HEK293 (cell line): ENCODE results near the gene MFAP5.

ENCODE experiments used
- CTCF ChIA-PET: fragments of 350-600 bp; formaldehyde crosslinking; extraction: SDS; loops from one replicate; lab custom pipeline; 2021; ENCODE audit warnings: antibody characterized with exemption; lab: Yijun Ruan, JAX
- POLR2A ChIA-PET: fragments of 300-600 bp; formaldehyde crosslinking; extraction: SDS; loops from one replicate; lab custom pipeline; 2020; ENCODE audit warnings: antibody characterized with exemption, inconsistent platforms; lab: Yijun Ruan, JAX
- H3K27ac ChIP-seq: fragments of 200-500 bp; sonication (Bioruptor generic); 2 replicates; pipeline ENCODE4 v1.5.1; 2014; ENCODE audit warnings: low read depth, low read length, control low read depth, inconsistent platforms; ENCODE audit errors: extremely low read depth
- H3K36me3 ChIP-seq, 2 experiments: fragments of 200-500 bp in 1 of 2; sonication (Bioruptor generic) in 1 of 2; 1 replicate in 1 of 2; 2 replicates in 1 of 2; pipeline ENCODE4 v1.5.1; 2014 to 2017; ENCODE audit warnings: inconsistent platforms in 2 of 2, low read length in 2 of 2; ENCODE audit not compliant: control insufficient read depth in 2 of 2, insufficient read depth in 1 of 2
- H3K4me1 ChIP-seq: fragments of 200-500 bp; sonication (Bioruptor generic); 2 replicates; pipeline ENCODE4 v1.5.1; 2014; ENCODE audit warnings: mild to moderate bottlenecking, low read length, inconsistent platforms; ENCODE audit not compliant: control insufficient read depth, insufficient read depth
- H3K4me3 ChIP-seq: 2 replicates; pipeline ENCODE4 v1.5.1; 2011; ENCODE audit warnings: low read depth, mild to moderate bottlenecking, control low read depth, low read length, moderate library complexity
- H3K9me3 ChIP-seq: fragments of 200-500 bp; sonication (Bioruptor generic); 2 replicates; pipeline ENCODE4 v1.5.1; 2014; ENCODE audit warnings: low read depth, low read length, inconsistent platforms; ENCODE audit not compliant: control insufficient read depth, insufficient read depth
- AEBP2 ChIP-seq: fragments of 450-650 bp; formaldehyde crosslinking; IDR thresholded peaks from 2 replicates; pipeline ENCODE4 v1.5.1; 2016; ENCODE audit warnings: missing biosample characterization, missing genetic modification characterization, borderline replicate concordance
- EGR2 ChIP-seq: fragments of 450-650 bp; formaldehyde crosslinking; IDR thresholded peaks from 2 replicates; pipeline ENCODE4 v1.5.1; 2016; ENCODE audit warnings: low read depth, missing biosample characterization, missing genetic modification characterization
- KLF10 ChIP-seq: fragments of 450-650 bp; IDR thresholded peaks from 2 replicates; pipeline ENCODE4 v1.5.1; 2018; ENCODE audit warnings: missing biosample characterization, mild to moderate bottlenecking, missing genetic modification characterization
- KLF17 ChIP-seq: fragments of 450-650 bp; formaldehyde crosslinking; IDR thresholded peaks from 2 replicates; pipeline ENCODE4 v1.5.1; 2016; ENCODE audit warnings: missing biosample characterization, missing genetic modification characterization
- REPIN1 ChIP-seq: fragments of 450-650 bp; formaldehyde crosslinking; IDR thresholded peaks from 2 replicates; pipeline ENCODE4 v1.5.1; 2017; ENCODE audit warnings: missing biosample characterization, missing genetic modification characterization, low read depth
- TSHZ1 ChIP-seq: fragments of 450-650 bp; formaldehyde crosslinking; IDR thresholded peaks from 2 replicates; pipeline ENCODE4 v1.5.1; 2016; ENCODE audit warnings: missing biosample characterization, missing genetic modification characterization, borderline replicate concordance
- ZBTB1 ChIP-seq: fragments of 450-650 bp; formaldehyde crosslinking; IDR thresholded peaks from 2 replicates; pipeline ENCODE4 v1.5.1; 2016; ENCODE audit warnings: missing biosample characterization, missing genetic modification characterization
- ZNF10 ChIP-seq: fragments of 450-650 bp; formaldehyde crosslinking; IDR thresholded peaks from 2 replicates; pipeline ENCODE4 v1.5.1; 2017; ENCODE audit warnings: missing biosample characterization, missing genetic modification characterization
- ZNF114 ChIP-seq: fragments of 450-650 bp; formaldehyde crosslinking; IDR thresholded peaks from 2 replicates; pipeline ENCODE4 v1.5.0; 2017; ENCODE audit warnings: missing biosample characterization, missing genetic modification characterization
- ZNF155 ChIP-seq: fragments of 450-650 bp; formaldehyde crosslinking; IDR thresholded peaks from 2 replicates; pipeline ENCODE4 v1.5.1; 2016; ENCODE audit warnings: missing biosample characterization, missing genetic modification characterization
- ZNF214 ChIP-seq: fragments of 450-650 bp; formaldehyde crosslinking; IDR thresholded peaks from 2 replicates; pipeline ENCODE4 v1.5.1; 2017; ENCODE audit warnings: missing biosample characterization, mild to moderate bottlenecking, missing genetic modification characterization, borderline replicate concordance
- ZNF335 ChIP-seq: fragments of 450-650 bp; formaldehyde crosslinking; conservative IDR thresholded peaks from 2 replicates; pipeline ENCODE4 v1.5.1; 2016; ENCODE audit warnings: missing biosample characterization, missing genetic modification characterization
- ZNF341 ChIP-seq: fragments of 450-650 bp; formaldehyde crosslinking; IDR thresholded peaks from 2 replicates; pipeline ENCODE4; 2016; ENCODE audit warnings: low read depth, missing biosample characterization, missing genetic modification characterization
- ZNF350 ChIP-seq: fragments of 450-650 bp; formaldehyde crosslinking; IDR thresholded peaks from 2 replicates; pipeline ENCODE4 v1.5.0; 2017; ENCODE audit warnings: missing biosample characterization, mild to moderate bottlenecking, missing genetic modification characterization
- ZNF366 ChIP-seq: fragments of 450-650 bp; formaldehyde crosslinking; conservative IDR thresholded peaks from 2 replicates; pipeline ENCODE4 v1.5.1; 2016; ENCODE audit warnings: missing biosample characterization, missing genetic modification characterization
- ZNF391 ChIP-seq: fragments of 450-650 bp; formaldehyde crosslinking; IDR thresholded peaks from 2 replicates; pipeline ENCODE4 v1.5.1; 2016; ENCODE audit warnings: low read depth, missing biosample characterization, missing genetic modification characterization, borderline replicate concordance
- ZNF529 ChIP-seq: fragments of 450-650 bp; formaldehyde crosslinking; IDR thresholded peaks from 2 replicates; pipeline ENCODE4 v1.5.1; 2017; ENCODE audit warnings: missing genetic modification characterization, missing biosample characterization; ENCODE audit not compliant: insufficient replicate concordance
- ZNF544 ChIP-seq: fragments of 450-650 bp; formaldehyde crosslinking; IDR thresholded peaks from 2 replicates; pipeline ENCODE4 v1.5.0; 2017; ENCODE audit warnings: missing biosample characterization, missing genetic modification characterization
- ZNF548 ChIP-seq: fragments of 450-650 bp; formaldehyde crosslinking; IDR thresholded peaks from 2 replicates; pipeline ENCODE4 v1.5.1; 2016; ENCODE audit warnings: missing biosample characterization, missing genetic modification characterization
- ZNF561 ChIP-seq: fragments of 450-650 bp; IDR thresholded peaks from 2 replicates; pipeline ENCODE4 v1.5.1; 2018; ENCODE audit warnings: missing biosample characterization, missing genetic modification characterization, borderline replicate concordance
- ZNF585B ChIP-seq: fragments of 450-650 bp; formaldehyde crosslinking; IDR thresholded peaks from 2 replicates; pipeline ENCODE4 v1.5.1; 2016; ENCODE audit warnings: missing biosample characterization, missing genetic modification characterization
- ZNF626 ChIP-seq: fragments of 450-650 bp; sonication (Bioruptor Pico); formaldehyde crosslinking; IDR thresholded peaks from 2 replicates; pipeline ENCODE4 v1.5.1; 2018; ENCODE audit warnings: missing biosample characterization, missing genetic modification characterization, inconsistent platforms
- ZNF777 ChIP-seq: fragments of 450-650 bp; formaldehyde crosslinking; IDR thresholded peaks from 2 replicates; pipeline ENCODE4 v1.5.1; 2017; ENCODE audit warnings: missing biosample characterization, missing genetic modification characterization, borderline replicate concordance
- TF ChIP-seq, protein P1 (sequence below): fragments of 450-650 bp; formaldehyde crosslinking; IDR thresholded peaks from 2 replicates; pipeline ENCODE4 v1.5.1; 2016; ENCODE audit warnings: missing biosample characterization, missing genetic modification characterization
- TF ChIP-seq, protein P2 (sequence below): fragments of 450-650 bp; formaldehyde crosslinking; IDR thresholded peaks from 2 replicates; pipeline ENCODE4; 2016; ENCODE audit warnings: missing biosample characterization, missing genetic modification characterization

The MFAP5 gene

GRCh38 chr12:8661016-8661415 lies 1.6 kb downstream of the MFAP5 start (continued):
- no peak for TF ChIP-seq ZNF777 (tag by site-specific recombination)

- ChIA-PET POLR2A (no interaction called here), CTCF (interaction anchor here (0.7 to 2.7 kb wide), 10 partner anchors 12 to 543 kb away, joined by 3 to 26 read pairs (median 6); partner anchors contain the start of gene A2ML1)
- no peaks in the 10 kb centered on the region for H3K36me3 ChIP-seq
- no peak for TF ChIP-seq ZNF10 (tag by site-specific recombination)
- TF ChIP-seq, protein P1, sequence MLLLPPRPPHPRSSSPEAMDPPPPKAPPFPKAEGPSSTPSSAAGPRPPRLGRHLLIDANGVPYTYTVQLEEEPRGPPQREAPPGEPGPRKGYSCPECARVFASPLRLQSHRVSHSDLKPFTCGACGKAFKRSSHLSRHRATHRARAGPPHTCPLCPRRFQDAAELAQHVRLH: no peak
- TF ChIP-seq, protein P2, sequence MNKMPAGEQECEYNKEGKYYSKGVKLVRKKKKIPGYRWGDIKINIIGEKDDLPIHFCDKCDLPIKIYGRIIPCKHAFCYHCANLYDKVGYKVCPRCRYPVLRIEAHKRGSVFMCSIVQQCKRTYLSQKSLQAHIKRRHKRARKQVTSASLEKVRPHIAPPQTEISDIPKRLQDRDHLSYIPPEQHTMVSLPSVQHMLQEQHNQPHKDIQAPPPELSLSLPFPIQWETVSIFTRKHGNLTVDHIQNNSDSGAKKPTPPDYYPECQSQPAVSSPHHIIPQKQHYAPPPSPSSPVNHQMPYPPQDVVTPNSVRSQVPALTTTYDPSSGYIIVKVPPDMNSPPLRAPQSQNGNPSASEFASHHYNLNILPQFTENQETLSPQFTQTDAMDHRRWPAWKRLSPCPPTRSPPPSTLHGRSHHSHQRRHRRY: no peak
- no peak for TF ChIP-seq ZNF214 (tag by site-specific recombination)
- TF ChIP-seq ZNF335 (tag by site-specific recombination): no peak
- no peak for TF ChIP-seq ZNF155 (tag by site-specific recombination)
- no peak for TF ChIP-seq ZNF114 (tag by site-specific recombination)
- TF ChIP-seq ZBTB1 (tag by site-specific recombination): no peak
- TF ChIP-seq REPIN1 (tag by site-specific recombination): no peak
- TF ChIP-seq EGR2 (tag by site-specific recombination): no peak
- TF ChIP-seq ZNF366 (tag by site-specific recombination): no peak
- no peak for TF ChIP-seq AEBP2 (tag by site-specific recombination)
- TF ChIP-seq ZNF548 (tag by site-specific recombination): no peak
- TF ChIP-seq ZNF341 (tag by site-specific recombination): no peak
- no peak for TF ChIP-seq KLF17 (tag by site-specific recombination)
- no peaks in the 10 kb centered on the region for H3K4me1 ChIP-seq
- H3K4me3 ChIP-seq: no peak overlapping the region
- H3K9me3 ChIP-seq: no peaks in the 10 kb centered on the region
- no peak overlapping the region for H3K27ac ChIP-seq
These were observed 4.3 kb downstream of the MFAP5 start for GRCh38 chr12:8658346-8658745.

DNA sequence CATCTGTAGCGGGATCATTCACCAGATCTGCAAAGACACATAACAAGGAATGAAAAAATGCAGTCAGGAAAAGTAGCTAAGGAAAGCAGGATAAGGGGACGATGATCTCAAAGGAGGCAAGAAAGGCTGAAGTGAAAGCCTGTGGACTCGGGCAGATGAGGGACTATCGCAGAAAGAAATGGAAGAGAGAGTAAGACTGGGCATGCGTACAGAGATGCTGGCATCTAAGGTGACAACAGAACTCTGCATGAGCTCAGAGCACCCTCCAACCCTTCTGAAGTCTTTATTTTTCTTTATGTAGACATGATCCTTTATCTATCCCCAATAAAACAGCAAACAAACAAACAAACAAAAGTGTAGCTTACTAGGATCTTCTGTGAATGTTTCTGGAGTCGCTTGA lies 7.2 kb downstream of the MFAP5 start:
- H3K4me1 ChIP-seq: no peaks in the 10 kb centered on the region
- CTCF ChIA-PET: interaction anchor here (0.8 to 1.4 kb wide), 5 partner anchors 26 to 383 kb away, joined by 3 to 7 read pairs (median 5); no protein-coding TSS in a partner anchor
- no peak overlapping the region for H3K4me3 ChIP-seq
- no peak overlapping the region for H3K27ac ChIP-seq
- TF ChIP-seq ZNF544 (tag by site-specific recombination) (no peak), ZNF561 (no peak), ZNF350 (no peak), KLF10 (tag by site-specific recombination) (no peak), TSHZ1 (tag by site-specific recombination) (no peak), ZNF585B (tag by site-specific recombination) (no peak), ZNF391 (tag by site-specific recombination) (no peak), AEBP2 (tag by site-specific recombination) (no peak), ZNF529 (tag by site-specific recombination) (no peak), ZNF626 (tag by site-specific recombination) (no peak)
- POLR2A ChIA-PET: no interaction called here
- no peaks in the 10 kb centered on the region for H3K36me3 ChIP-seq
- H3K9me3 ChIP-seq: no peaks in the 10 kb centered on the region
